Hematopoietic multipotent progenitor cell treated with erythropoietin and hydrocortisone succinate and interleukin-3 and kit ligand, for 6 days (in vitro differentiated cells): ENCODE results near the gene COL1A1.

ENCODE experiments used
- DNase-seq: peaks from one replicate; pipeline ENCODE4 v3.0.0-alpha.2; 2015

Gene COL1A1

GRCh38 chr17:50213026-50214022, 11.9 kb upstream of the COL1A1 start:
- DNase-seq = peak; percentile 34

- no peak for DNase-seq
These were observed 10.9 kb upstream of the COL1A1 start for GRCh38 chr17:50212121-50212843.

- DNase-seq = no peak
These were observed 10.1 kb upstream of the COL1A1 start for GRCh38 chr17:50211249-50212120.

DNA sequence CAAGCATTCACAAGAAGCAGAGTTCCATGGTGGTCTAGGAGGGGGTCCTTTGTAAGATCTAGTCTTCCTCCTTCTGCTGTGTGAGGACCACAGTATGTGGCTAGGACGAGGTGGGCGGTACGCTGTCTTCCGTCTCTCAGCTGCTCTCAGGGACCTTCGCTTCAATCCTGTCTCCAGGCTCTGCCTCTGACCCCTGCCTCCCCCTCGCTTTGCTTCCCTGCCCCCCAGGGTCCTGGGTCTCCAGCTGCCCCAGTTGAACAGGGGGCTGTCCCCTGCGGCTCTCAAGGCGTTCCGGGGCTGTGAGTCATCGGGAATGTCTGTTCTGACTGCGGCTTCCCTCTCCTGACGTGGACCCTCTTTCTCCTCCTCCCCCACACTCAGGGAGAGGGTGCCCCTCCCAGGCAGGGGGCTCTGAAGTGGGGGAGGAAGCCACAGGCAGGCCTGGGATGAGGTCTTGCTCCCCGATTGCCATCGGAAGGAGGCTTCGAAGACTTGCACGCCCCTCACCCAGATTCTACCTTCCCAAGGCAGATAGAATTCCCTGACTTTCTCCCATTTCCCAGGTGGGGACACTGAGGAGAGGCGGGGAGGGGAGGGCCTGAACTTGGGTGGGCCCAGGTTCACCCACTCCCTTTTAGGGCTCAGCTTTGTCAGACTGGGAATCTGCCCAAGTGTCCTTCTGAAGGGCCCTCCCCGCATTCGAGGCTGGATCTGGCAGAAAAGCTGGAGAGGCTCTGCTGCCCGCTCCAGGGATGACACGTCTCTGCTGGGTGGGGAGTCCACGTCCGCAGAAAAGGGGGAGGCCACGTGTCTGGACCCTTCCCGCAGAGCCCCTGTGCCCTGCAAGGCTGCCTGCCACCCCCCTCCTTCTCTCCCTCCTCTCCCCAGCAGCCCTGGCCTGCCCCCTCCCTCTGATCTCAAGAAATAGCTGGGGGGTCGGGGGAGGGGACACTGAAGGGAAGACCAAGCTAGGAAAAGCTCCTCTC, 9.1 kb upstream of the COL1A1 start:
- DNase-seq = no peak

DNA sequence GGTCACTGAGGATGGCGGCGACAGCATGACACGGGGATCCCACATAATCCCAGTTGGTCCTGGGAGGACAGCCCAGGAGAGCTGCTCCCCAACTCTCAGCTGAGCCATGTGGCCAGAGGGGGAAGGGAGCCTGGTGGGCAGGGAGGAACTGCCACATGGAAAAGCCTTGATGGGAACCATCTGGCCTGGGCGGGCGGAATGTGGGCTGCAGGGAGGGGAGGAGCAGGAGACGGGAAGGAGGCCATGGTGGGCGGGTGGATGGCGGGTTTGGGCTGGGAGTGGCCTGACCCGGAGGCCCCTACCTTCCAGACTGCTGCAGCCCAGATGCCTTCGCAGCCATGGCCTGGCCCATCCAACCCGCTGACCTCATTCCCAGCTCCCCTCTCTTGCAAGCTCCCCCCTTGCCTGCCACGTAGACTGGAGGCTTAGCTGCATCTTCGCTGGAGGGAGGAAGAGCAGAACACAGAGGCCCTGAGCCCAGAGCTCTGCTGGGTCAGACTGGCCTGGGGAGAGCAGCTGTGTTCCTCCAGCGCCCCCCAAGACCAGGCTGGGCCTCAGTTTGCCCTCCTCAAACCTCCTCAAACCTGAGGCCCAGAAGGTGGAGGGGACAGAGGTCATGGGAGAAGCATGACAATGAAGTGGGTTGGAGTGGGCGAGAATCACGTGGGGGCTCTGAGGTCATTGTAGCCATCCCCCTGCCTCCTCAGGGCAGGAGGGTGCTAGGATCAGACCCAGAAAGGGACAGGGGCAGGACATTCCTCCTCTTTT, 8.2 kb upstream of the COL1A1 start:
- no peak for DNase-seq

- no peak for DNase-seq
These were observed 7.7 kb upstream of the COL1A1 start for GRCh38 chr17:50209133-50209471.

DNA sequence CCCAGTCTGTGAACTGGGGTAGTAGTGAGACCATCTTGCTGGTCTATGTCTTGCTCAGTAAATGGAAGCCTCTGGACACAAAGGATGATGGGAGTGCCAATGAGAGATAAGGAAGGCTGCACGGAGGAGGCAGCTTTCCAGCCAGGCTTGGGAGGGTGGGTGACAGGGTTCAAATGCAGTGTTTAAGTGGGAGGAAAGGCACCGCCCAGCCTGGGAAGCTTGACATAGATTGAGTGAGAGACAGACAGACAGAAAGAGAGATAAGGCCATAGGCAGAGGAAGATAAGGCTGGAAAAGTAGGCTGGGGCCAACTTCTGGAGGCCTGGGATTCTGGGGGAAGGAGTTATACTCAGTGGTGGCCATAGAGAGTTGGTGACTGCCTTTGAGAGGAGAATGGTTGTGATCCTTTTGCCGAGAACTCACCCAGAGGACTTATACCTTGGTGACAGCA, 7.2 kb upstream of the COL1A1 start:
- DNase-seq = peak; percentile 61

GRCh38 chr17:50207792-50208567, 6.5 kb upstream of the COL1A1 start:
- no peak for DNase-seq

GRCh38 chr17:50207315-50207714, 5.9 kb upstream of the COL1A1 start:
- DNase-seq = no peak

DNA sequence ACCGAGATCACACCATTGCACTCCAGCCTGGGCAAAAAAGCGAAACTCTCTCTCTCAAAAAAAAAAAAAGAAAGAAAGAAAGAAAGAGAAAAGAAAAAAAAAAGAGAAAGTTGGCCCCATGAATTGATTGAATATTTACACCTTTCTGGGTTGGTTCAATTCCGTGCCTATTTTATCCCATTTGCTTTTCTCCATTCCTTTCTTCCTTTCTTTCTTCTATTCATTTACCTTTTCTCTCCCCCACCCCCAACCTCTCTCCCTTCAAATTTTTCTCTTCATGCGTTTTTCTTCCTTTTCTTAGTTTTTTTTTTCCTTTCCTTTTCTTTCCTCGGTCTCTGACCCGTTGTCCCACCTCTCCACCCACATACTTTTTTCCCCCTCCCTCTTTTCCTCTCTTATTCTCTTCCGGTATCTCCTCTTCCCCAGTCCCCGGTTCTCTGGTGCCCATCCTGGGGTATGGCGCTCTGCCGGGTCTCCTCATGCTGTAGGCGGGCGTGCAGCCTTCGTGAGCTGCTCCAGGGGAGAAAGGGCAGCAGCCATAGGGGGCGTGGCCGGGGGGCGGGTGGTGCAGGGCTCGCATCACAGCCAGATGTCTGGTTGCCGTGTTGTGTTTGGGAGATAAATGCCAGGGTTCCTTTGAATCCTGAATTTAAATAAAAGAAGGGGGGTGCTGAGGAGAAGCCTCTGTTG, 5.3 kb upstream of the COL1A1 start:
- DNase-seq = peak; percentile 62

DNA sequence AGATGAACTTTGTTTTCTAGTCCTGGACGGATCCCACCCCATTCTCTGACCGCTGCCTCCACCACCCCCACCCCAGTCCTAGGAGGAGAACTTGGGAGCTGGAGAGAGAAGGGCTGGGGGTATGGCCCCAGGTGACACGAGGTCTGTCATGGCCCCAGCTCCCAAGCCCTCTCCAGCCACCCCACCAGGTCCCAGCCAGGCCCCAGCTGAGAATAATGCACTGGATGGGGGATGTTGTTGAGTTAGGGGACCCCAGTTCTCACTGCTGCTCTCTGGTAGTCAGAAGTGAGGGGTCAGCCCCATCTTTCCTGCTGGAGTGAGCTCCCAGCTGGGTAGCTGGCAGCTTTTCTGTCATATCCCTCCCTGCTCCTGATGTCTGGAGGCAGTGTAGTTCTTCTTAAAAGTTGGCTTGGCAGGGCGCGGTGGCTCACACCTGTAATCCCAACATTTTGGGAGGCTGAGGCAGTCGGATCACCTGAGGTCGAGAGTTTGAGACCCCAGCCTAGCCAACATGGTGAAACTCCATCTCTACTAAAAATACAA, 4.6 kb upstream of the COL1A1 start:
- DNase-seq = no peak

- DNase-seq = no peak
These were observed 3.9 kb upstream of the COL1A1 start for GRCh38 chr17:50205111-50205962.

GRCh38 chr17:50204431-50204830, 3.0 kb upstream of the COL1A1 start:
- DNase-seq = no peak

DNA sequence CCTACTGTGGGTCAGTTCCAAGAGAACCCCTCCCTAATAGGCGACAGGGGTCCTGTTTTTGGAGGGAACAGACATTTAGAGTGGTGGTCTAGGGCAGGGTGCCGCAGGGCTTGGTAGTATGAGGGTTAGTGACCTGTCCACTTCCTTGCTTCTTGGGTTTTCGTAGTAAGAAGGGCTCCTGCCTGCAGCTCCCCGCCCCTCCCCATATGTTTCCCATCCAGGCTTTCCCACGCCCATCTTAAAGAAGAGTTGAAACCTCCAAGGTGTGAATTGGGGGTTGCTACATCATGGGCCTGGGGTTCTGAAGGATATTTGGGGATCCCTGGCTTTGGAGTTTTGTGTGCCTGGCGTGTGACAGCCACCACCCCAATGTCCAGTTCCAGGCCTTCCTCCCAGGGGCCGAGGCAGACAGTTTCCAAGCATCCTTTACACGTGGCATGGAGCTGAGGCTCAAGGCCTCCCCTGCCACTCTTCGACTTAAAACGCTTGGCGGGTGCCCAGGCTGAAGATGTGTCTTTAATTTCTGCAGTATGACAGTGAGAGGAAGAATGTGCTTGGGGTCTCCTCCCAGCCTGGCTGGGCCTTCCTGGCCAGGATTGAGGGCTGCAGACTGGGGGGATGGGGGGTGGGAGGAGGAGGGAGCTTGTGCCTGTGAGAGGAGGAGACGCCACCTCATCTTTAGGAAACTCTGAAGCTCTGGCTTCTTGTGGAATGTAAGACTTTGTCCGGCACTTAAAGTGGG, 2.3 kb upstream of the COL1A1 start:
- DNase-seq = no peak

- no peak for DNase-seq
These were observed 1.7 kb upstream of the COL1A1 start for GRCh38 chr17:50203086-50203485.

- peak; percentile 92 for DNase-seq
These were observed 765 bp downstream of the COL1A1 start for GRCh38 chr17:50200457-50201275.
